GM23338 (cell line): ENCODE results near the gene AKT2. TPM values are rescaled to one million over a fixed set of nuclear protein-coding genes. Genes with fewer than 3 reads are reported as not detected.

Experiments
- ZNF114 ChIP-seq: fragments of 250-450 bp; sonication (Bioruptor Pico); IDR thresholded peaks from 2 replicates; pipeline ENCODE4 v1.5.0; 2020; ENCODE audit warnings: mild to moderate bottlenecking, moderate library complexity
- polyA plus RNA-seq: library from polyadenylated mRNA; unstranded; fragments of >200 nt; fragmentation: Nextera tagmentation; extraction: Ambion mirVana; gene quantifications from 2 replicates; pipeline ENCODE4 v1.2.1, GENCODE V29; 2016
- total RNA-seq: library from RNA; depleted of rRNA; stranded (reverse); fragments of >200 nt; shearing (Covaris generic); gene quantifications from 2 replicates; pipeline ENCODE4 v1.2.3, GENCODE V29; 2014
- TF ChIP-seq, protein P1 (sequence below): IDR thresholded peaks from one replicate; pipeline ENCODE4 v1.6.1; 2018; ENCODE audit warnings: antibody characterized with exemption; ENCODE audit not compliant: unreplicated experiment
- TF ChIP-seq, protein P2 (sequence below): fragments of 250-450 bp; sonication (Bioruptor Pico); IDR thresholded peaks from 2 replicates; pipeline ENCODE4 v1.5.0; 2020; ENCODE audit warnings: mild to moderate bottlenecking, moderate library complexity

AKT2 gene
- total and polyA plus RNA-seq, 2 experiments from 2014 or later: 17.6 to 123 TPM

DNA sequence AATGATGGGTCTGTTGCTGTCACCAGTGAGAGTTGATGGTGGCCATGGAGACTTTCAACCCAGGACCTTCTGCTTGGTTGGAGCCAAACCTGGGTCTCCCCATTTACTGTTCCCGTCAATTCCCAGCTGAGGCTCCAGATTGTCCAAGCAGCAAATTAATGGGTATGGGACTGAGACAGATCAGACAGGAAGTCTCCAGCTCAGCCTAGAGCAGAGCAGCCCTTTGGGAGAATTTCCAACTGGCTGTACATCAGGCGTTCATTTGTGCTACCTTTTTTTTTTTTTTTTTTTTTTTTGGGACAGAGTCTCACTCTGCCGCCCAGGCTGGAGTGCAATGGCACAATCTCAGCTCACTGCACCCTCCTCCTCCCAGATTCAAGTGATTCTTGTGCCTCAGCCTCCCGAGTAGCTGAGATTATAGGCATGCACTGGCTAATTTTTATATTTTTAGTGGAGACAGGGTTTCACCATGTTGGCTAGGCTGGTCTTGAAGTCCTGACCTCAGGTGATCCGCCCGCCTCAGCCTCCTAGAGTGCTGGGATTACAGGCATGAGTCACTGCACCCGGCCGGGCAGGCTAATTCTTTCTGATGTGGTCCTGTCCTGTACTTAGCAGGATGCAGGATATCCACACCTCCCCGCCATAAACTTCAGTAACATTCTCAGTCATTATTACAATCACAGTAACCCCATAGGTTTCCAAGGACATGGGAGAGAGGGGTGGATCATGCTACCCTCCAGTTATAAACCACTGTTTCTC, 84.6 kb downstream of the AKT2 start (continued):
- TF ChIP-seq, protein P1, sequence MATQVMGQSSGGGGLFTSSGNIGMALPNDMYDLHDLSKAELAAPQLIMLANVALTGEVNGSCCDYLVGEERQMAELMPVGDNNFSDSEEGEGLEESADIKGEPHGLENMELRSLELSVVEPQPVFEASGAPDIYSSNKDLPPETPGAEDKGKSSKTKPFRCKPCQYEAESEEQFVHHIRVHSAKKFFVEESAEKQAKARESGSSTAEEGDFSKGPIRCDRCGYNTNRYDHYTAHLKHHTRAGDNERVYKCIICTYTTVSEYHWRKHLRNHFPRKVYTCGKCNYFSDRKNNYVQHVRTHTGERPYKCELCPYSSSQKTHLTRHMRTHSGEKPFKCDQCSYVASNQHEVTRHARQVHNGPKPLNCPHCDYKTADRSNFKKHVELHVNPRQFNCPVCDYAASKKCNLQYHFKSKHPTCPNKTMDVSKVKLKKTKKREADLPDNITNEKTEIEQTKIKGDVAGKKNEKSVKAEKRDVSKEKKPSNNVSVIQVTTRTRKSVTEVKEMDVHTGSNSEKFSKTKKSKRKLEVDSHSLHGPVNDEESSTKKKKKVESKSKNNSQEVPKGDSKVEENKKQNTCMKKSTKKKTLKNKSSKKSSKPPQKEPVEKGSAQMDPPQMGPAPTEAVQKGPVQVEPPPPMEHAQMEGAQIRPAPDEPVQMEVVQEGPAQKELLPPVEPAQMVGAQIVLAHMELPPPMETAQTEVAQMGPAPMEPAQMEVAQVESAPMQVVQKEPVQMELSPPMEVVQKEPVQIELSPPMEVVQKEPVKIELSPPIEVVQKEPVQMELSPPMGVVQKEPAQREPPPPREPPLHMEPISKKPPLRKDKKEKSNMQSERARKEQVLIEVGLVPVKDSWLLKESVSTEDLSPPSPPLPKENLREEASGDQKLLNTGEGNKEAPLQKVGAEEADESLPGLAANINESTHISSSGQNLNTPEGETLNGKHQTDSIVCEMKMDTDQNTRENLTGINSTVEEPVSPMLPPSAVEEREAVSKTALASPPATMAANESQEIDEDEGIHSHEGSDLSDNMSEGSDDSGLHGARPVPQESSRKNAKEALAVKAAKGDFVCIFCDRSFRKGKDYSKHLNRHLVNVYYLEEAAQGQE: no peak
- TF ChIP-seq ZNF114 (CRISPR knock-in tag): no peak
- TF ChIP-seq, protein P2, sequence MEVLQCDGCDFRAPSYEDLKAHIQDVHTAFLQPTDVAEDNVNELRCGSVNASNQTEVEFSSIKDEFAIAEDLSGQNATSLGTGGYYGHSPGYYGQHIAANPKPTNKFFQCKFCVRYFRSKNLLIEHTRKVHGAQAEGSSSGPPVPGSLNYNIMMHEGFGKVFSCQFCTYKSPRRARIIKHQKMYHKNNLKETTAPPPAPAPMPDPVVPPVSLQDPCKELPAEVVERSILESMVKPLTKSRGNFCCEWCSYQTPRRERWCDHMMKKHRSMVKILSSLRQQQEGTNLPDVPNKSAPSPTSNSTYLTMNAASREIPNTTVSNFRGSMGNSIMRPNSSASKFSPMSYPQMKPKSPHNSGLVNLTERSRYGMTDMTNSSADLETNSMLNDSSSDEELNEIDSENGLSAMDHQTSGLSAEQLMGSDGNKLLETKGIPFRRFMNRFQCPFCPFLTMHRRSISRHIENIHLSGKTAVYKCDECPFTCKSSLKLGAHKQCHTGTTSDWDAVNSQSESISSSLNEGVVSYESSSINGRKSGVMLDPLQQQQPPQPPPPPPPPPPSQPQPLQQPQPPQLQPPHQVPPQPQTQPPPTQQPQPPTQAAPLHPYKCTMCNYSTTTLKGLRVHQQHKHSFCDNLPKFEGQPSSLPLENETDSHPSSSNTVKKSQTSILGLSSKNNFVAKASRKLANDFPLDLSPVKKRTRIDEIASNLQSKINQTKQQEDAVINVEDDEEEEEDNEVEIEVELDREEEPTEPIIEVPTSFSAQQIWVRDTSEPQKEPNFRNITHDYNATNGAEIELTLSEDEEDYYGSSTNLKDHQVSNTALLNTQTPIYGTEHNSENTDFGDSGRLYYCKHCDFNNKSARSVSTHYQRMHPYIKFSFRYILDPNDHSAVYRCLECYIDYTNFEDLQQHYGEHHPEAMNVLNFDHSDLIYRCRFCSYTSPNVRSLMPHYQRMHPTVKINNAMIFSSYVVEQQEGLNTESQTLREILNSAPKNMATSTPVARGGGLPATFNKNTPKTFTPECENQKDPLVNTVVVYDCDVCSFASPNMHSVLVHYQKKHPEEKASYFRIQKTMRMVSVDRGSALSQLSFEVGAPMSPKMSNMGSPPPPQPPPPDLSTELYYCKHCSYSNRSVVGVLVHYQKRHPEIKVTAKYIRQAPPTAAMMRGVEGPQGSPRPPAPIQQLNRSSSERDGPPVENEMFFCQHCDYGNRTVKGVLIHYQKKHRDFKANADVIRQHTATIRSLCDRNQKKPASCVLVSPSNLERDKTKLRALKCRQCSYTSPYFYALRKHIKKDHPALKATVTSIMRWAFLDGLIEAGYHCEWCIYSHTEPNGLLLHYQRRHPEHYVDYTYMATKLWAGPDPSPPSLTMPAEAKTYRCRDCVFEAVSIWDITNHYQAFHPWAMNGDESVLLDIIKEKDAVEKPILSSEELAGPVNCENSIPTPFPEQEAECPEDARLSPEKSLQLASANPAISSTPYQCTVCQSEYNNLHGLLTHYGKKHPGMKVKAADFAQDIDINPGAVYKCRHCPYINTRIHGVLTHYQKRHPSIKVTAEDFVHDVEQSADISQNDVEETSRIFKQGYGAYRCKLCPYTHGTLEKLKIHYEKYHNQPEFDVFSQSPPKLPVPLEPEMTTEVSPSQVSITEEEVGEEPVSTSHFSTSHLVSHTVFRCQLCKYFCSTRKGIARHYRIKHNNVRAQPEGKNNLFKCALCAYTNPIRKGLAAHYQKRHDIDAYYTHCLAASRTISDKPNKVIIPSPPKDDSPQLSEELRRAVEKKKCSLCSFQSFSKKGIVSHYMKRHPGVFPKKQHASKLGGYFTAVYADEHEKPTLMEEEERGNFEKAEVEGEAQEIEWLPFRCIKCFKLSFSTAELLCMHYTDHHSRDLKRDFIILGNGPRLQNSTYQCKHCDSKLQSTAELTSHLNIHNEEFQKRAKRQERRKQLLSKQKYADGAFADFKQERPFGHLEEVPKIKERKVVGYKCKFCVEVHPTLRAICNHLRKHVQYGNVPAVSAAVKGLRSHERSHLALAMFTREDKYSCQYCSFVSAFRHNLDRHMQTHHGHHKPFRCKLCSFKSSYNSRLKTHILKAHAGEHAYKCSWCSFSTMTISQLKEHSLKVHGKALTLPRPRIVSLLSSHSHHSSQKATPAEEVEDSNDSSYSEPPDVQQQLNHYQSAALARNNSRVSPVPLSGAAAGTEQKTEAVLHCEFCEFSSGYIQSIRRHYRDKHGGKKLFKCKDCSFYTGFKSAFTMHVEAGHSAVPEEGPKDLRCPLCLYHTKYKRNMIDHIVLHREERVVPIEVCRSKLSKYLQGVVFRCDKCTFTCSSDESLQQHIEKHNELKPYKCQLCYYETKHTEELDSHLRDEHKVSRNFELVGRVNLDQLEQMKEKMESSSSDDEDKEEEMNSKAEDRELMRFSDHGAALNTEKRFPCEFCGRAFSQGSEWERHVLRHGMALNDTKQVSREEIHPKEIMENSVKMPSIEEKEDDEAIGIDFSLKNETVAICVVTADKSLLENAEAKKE: no peak
